Activated CD4-positive, alpha-beta T cell treated with anti-CD3 and anti-CD28 coated beads for 4 hours (primary cell): ENCODE results near the gene MAML2.

Experiments
- DNase-seq, 2 donors: peaks; one replicate each; pipeline ENCODE4 v3.0.0-alpha.2; 2020

Gene MAML2

DNA sequence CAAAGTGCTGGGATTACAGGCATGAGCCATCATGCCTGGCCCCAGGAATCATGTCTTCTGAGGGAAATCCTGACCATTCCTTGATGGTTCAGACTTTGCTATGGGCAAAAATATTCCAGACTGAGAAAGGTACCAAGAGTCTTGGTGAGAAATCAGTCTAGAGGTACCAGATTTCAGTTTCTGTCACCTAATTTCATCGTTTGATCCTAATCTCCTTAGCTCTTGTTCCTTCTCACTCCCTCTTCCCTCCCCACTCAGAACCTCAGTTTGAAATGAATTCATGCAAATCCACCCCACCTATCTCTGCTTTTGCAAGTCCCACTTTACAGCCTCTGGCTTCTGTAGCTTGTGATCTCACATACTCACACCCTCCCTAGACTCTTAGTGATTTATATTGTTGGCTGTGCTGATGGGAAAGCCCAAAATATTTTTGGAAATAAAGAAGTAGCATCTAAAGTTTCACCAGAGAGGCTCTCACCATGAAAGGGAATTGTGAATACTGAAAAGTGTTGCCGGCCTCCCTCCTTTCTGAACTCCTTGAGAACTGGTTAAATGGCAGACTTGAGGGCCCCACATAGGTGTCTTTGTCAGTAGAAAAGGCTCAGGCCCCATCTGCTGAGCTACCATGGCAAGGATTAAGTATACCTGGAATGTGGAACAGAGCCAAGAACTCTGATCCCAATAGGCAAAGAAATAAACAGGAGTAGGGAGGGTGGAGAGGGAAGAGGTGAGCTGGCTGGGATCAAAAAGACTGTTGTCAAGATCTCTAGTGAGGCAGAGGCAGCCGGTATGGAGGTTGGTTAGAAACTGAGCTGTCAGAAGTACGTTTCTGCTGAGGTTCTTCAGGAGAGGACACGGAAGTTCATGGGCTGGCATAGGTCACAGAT lies 228.6 kb downstream of the MAML2 start:
- no peak for DNase-seq

DNA sequence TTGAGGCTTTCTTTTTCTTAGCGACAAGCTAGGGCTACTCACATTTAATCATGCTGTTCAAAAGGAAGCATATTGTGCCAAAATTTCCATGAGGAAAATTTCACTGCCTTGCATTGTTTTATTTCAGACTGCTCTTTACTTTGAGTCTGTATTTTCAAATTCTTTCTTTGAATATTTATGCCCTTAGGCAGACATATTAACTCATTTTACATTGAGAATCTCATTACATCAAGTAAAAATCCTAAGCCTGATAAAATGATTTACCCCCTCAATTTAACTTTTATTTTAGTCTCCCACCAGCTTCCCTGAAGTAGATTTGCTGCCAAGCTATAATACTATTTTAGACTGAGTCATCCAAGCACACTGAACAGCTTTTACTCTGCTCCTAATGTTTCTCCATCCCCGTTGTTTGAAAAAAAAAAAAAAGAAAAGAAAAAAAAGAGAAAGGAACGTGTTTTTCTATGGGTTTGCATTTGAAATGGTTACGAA lies 229.8 kb downstream of the MAML2 start:
- no peak for DNase-seq

DNA sequence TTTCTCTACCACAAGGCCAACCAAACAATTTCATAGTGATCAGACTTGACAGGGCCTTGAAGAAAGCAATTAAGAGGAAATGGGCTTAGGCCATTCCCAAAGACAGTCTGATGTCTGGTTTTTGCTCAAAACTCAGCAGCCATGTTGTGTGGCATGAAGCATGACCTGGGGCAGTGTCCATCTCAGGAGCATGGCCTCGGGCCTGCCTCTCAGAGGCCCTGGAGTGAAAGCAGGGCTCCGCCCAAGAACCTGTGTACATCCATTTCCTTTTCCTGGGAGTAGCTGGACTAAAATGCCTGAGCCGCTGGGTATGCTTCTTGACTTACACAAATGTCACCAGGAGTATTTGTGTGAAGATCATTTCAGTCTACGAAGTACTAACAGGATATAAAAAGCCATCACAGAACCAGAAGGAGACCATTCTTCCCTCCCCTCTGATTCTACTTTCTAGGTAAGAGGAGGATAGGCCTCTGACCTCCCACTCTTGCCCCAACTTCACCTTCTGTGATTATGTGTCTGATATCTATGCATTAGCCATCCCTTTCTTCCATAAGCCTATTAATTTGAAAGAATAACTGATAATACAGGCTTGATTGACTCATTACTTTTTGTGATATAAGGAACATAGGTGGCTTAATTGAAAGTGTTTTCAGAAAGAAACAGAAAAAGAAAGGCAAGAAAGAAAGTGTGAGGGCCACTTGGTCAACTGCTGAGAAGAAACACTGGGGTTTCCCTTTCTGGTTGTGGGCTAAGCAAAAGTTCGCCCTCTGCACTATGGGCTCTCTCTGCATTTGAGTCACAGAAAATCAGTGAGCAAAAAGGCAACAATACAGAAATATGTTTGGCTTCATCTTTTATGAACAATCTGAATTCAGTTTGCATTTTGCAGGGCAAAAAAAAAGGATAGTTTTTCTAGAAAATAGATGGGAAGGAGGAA lies 230.5 kb downstream of the MAML2 start:
- DNase-seq, result no peak

DNA sequence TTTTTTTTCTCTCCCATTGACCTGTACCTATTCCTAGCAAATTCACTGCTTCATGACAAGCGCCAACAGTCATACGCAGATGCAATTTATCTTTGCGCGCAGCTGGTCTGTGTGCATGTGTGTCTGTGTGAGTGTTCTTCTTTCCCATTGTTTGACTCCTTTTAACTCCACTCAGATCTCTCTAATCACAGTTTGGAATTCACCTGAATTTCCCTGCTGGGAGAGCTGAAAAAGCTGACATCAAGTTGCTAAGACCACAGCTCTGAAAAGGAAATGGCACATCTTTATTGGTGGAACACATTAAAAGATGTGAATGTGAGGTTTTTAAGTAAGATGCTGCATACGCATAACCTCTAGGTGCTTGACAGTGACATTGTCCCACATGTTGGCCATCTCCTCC lies 231.7 kb downstream of the MAML2 start:
- DNase-seq, result no peak

DNA sequence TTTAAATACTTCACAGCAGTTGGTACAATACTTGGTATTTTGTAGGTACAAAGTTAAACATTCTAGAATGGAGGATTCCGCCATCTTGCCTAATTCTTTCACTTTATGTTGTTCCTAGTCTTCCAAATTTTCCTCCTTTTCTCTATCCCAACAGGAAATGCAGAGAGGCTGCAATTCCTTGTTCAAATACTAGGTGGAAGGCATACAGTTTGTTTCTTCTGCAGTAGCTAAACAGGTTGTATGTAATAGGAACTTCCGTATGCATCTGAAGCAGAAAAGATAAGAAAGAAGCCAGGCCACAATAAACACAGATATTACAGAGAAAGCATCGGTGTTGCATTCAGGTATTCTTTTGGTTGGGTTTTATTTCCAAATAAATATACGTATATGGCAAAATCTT lies 232.7 kb downstream of the MAML2 start:
- DNase-seq, result no peak

DNA sequence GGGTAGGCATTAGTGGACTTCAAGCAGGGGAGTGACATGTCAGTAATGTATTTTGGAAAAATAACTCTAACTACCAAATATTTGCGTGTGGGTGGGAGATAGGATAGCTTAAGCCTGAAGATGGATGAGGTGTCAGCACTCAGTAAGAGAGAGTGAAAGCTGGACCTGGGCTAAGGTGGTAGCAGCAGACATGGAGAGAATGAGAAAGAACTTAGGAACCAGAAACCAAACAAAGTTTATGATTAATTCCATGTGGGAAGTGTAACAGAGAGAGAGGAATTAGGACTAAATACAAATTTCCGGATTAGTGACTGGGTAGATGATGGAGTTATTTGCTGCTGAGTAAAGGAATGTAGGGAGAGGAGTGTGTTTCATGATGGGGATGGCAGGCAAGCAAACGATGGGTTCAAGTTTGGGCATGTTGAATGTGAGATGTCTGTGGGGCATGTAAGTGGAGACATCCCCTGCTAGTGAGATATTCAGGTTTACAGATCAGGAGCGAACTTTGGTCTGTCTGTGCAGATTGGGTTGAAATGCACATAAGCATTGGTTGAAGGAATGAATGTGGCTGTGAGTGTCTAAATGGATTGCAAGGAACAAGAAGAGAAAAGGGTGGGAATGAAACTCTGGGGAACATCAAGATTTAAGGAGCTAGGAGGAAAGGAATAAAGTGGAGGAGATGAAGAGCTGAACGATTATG lies 233.5 kb downstream of the MAML2 start:
- DNase-seq, result no peak

DNA sequence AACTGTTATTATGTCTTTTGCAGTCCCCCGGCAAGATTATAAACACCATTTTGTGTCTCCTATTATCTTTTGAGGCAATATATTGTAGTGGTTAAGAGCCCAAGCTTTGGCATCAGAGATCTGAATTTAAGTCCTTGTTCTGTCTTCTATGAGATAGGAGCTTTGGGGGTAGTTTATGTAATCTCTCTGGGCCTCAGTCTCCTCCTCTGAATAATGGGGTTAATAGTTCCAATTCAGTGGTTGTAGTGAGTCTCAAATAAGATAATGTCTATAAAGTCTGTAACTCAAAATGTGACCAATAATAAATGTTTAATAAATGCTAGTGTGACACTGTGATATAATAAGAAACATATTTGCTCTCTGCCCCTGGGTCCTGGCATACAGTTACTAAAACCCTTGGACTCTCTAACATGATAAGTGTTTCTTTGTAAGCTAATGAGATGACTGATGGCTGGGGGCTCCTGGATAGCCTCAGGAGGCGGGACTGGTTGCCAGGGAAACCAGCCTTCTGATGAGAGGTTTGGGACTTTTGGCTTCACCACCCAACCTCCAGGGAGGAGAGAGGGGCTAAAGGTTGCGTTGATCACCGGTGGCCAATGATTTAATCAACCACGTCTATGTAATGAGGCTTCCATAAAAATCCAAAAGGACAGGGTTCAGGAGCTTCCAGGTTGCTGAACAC lies 235.7 kb downstream of the MAML2 start:
- DNase-seq, result no peak

DNA sequence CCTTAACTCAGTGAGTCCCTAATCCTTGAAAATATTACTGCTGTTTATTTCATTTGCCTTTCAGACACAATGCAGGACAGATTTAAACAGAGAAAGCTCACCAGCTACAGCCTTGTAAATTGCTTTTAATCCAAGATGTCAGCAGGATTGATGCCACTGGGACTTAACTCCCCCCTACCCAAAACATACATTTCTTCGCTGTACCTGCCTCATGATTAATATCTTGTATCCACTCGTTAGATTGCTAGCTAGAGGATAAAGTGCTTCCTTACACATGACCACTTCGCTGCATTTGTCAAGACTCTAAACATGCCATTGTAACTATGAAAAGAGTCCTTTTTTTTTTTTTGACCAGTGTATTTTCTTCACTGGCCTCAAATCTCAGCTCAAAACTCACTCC lies 236.3 kb downstream of the MAML2 start:
- DNase-seq, result no peak

DNA sequence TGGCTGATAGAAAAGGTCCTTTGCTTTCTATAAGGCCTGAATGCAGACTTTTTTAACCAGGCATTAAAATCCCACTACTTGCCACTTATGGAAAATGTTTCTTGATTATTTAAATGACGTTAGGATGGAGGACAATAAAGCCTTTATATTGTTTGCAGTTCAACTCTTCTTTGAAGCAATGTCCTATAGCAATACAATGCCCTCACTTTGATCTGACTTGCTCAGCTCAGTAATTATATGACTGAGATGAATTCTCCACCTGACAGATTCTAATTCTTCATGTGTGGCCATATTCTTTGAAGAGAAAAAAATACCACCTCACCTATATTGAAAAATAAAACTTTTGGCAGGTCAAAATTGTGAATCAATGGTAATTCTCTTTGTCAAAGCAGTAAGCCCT lies 237.1 kb downstream of the MAML2 start:
- DNase-seq, result no peak

DNA sequence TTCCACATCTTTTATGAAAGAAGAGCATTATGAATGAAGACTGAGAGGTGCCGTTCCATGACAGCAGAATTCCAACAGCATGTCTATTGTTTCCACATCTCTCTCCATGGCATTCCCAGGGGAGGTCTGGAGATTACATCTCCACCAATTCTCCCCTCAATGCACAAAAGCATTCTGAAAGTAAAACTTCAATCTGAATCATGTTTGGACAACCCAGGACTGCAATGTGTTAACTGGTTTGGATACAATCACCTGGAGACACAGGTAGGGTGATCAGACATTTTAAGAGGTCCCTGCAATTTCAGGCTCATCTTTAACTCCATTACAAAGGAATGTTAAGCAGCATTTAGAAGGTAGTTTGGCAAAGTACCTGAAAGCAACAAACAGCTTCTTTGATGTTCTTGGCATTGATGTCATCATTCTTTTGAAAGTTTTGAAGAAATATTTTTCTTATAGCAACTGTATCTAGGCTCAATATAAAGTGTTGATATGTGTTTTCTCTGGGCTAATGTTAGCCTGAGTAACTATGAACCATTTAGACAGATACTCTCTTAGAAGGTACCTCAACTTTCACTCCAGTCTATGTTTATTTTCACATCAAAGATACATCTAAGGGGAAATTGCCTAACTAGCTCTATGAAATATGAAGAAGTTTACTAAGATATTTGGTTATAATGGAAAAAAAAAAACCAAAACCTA lies 237.6 kb downstream of the MAML2 start:
- DNase-seq, result no peak

DNA sequence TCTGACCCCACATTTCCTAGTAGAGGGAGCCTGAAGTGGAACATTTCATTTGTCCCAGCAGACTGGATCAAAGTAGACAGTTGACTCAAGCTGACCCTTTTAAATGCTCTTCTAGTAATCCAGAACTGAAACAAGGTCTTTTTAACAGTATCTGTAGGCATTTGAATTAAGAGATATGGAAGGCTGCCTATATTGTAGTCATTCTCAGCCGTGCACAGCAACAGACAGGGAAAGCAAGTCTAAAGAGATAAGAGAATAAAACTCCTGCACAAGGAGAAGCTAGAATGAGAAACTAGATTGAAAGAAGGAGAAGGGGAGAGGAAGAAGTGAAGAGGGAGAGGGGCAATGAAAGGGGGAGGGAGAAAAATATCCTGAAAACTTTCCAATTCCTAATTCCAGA lies 238.5 kb downstream of the MAML2 start:
- DNase-seq, result no peak

DNA sequence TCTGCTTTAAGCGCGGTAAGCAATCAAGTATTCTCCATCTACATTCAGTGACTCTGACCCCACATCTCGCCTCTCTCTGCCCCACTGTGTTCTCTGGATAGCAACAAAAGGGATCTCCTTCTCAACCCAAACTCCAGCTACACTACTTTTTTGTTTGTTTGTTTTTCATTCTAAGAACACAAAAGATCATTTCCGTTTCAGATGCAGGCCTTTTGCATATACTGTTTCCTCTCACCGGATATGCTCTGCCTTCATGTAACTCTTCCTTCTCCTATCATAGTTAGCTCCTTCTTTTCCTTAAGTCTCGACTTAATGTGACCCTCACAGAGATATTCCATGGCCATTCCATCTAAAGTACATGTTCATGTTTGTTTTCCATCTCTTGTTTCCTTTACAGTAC lies 239.3 kb downstream of the MAML2 start:
- DNase-seq, result no peak

DNA sequence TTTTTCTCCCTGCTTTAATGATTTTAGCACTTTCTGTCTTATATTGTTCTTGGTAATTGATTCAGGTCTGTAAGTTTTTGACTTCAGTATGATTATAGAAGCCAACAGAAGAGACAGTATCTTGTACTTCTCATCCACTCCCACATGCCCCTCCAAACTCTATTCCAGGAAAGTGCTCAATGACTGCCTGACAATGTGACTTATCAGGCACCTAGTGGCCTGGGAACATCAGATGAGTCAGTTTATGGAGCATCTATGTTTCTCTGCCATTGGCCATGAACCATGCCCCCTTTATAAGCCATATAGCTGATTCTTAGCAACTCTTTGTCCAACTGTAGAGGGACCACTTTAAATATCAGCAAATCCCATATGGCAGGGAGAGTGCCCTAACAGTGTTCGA lies 239.9 kb downstream of the MAML2 start:
- DNase-seq, result no peak

DNA sequence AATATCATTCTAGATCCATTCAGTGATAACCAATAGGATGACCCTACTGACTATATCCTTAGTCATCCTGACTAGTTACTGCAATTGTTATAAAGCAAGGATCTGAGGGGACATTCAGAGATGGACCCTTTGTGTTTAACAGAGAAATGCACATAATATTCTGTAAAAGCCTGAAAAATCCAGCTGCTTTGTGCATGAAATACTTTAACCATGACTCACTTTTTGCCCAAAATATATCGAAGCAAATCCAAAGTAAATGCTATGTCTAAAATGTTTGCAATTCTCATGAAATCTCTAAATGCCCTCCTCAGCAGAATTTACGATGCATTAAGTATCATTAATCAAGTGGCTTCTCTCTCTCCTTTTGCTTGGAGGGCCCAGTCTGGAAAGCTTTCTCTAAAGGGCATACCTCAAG lies 240.3 kb downstream of the MAML2 start:
- no peak for DNase-seq

DNA sequence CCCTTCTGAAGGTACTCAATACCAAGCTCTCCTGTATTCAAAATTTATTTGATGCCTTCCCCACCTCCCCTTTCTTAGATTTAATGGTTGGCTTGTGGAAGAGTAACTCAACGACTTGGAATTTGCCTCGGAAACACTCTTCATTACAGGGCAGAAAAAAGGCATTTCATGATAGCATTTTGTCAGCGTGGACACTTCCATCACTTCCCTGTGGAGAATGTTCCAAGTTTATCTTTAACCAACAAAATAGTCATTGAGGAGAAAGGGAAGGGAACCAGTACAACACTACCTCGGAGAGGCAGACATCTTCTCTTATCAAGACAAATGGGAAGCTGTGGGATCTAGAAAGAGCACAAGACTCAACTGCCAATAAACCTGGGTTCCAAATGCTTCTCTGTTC lies 241.8 kb downstream of the MAML2 start:
- no peak for DNase-seq

DNA sequence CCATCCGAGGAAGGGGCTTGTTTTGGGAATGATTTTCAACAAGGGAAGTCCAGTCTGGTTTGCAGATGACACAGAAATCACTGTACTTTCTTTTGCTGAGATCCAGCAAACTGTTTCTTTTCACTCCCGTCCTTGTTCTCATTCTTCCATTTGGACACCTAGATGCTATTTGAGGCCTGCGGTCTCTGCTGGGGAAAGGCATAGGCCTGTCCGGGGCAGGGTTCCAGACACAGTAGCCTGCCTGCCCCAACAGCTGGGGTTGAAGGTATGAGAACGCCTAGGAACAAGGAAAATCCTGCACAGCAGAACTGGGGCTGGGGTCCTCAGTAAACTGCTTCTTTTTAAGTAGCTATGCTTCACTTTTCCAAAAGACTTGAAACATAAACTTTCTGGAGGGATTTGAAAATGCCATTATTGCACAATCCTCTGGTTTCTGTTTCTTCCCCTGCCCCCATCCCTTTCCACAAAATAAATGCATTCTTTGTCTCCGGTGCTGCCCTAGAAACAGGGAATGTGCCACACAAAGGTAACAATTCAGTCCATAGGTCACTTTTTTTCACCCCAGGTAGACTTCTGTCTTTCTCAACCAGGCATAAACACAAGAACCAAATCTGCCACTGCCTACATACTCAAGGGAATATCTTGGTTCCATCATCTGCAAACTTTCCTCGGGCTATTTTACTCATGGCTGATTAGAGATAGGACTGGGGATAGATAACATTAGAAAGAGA lies 244.3 kb downstream of the MAML2 start:
- no peak for DNase-seq

DNA sequence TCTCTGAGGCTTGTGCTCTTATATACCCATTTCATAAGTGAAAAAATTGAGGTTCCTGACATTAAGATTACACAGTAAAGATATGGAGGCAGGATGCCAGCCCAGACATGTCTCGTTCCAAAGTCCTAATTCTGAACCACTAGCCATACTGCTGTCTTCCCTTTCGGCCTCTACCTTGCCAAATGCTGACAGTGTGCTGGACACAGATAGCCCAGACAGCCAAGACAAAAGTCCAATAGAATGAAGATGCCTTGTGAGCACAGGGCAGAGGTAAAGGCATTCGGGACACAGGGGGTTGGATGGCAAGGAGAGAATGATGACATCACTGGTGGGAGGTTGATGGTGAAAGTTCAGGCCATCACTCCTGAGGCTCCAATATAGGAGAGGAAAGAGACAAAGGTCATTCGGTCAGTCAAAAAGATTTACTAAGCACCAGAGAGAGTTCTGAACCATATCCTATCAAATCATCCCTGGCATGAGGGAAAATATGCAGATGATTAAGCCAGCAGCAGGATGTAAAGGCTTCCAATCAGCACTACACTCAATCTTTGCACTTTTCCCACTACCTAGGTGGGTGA lies 245.1 kb downstream of the MAML2 start:
- no peak for DNase-seq

DNA sequence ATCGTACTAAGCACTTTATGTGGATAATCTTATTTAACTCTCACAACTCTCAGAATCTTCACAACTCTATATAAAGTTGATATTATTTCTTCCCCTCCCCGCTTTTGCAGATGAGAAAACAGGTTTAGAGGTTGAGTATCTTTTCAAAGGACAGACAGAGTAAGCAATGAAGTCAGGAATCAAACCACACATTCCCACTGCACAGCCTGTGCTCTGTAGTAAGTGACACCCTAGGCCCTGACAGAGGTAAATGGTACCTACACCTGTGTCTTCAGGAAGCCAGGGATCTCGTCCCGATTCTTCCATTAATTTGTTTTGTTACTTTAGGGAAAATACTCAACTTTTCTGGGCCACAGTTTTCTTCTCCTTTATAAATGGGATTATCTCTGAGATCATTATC lies 246.6 kb downstream of the MAML2 start:
- no peak for DNase-seq

DNA sequence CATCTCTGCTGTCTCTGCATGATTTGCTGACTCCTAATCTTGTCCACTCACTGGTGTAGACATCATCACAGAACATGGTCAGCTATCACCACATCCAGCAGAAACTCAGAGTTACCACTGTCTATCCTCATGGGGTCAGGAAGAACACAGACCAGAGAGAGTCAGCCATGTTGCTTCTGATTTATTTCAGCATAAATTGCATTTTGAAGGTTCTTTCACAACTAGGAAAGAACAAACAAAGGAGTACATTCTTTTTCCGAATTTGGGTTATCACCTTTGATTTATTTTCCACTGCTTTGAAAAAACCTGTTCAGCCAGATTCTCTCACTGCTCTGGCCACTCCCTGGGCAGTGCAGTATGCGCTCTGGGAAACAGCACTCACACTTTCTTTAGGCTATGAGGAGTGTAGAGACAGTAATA lies 247.1 kb downstream of the MAML2 start:
- no peak for DNase-seq

DNA sequence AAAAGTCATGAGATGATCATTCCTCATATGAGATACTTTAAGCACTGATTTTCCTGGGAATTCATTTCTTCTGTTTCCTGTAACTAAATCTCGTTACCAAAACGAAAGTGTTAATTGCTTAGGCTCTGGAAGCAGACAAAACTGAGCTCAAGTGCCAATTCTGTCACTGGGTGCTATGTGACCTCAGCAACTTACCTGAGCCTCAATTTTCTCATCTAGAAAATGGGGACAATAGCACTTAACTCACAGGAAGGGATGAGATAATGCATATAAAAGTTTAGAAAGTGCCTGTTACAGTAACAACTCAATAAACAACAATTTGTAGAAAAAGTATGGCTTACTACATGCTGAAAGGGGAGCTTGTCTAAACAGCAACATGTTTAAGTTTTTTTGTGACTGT lies 248.8 kb downstream of the MAML2 start:
- no peak for DNase-seq

DNA sequence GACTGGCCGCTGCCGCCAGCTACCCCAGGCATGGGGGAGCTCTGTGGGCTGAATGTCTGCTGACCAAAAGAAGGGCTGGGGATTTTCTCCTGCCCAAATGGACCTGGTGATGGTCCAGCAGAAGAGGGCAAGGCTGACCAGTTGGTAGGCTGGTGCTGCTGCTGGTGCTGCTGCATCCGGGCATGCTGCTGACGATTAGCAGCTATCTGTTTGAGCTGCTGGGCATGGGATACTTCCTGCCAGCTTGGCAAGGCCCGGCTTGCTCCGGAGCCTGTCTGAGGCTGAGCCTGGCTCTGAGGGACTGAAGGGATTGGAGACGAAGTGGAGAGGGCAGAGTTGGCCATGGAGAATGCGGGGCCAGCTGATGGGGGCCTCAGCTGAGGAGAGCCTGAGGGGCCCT lies 250.5 kb downstream of the MAML2 start:
- DNase-seq, result no peak
